GM12864 (cell line): ENCODE measurements around the gene C2orf72.

ENCODE experiments used
- DNase-seq: peaks from one replicate; pipeline ENCODE4 v3.0.0-alpha.2; 2011; ENCODE audit warnings: low read depth
- H3K4me3 ChIP-seq: 2 replicates; pipeline ENCODE4 v1.5.1; 2011; ENCODE audit warnings: mild to moderate bottlenecking, low read depth, low read length, control low read depth
- TF ChIP-seq, protein P1 (sequence below): IDR thresholded peaks from 2 replicates; pipeline ENCODE4 v1.5.1; 2011; ENCODE audit warnings: low read depth, mild to moderate bottlenecking, moderate library complexity, low read length, control low read depth, inconsistent platforms; ENCODE audit errors: missing control alignments

The C2orf72 gene

GRCh38 chr2:231041061-231041689 is 3.9 kb downstream of the C2orf72 start:
- no peak for DNase-seq
- TF ChIP-seq, protein P1, sequence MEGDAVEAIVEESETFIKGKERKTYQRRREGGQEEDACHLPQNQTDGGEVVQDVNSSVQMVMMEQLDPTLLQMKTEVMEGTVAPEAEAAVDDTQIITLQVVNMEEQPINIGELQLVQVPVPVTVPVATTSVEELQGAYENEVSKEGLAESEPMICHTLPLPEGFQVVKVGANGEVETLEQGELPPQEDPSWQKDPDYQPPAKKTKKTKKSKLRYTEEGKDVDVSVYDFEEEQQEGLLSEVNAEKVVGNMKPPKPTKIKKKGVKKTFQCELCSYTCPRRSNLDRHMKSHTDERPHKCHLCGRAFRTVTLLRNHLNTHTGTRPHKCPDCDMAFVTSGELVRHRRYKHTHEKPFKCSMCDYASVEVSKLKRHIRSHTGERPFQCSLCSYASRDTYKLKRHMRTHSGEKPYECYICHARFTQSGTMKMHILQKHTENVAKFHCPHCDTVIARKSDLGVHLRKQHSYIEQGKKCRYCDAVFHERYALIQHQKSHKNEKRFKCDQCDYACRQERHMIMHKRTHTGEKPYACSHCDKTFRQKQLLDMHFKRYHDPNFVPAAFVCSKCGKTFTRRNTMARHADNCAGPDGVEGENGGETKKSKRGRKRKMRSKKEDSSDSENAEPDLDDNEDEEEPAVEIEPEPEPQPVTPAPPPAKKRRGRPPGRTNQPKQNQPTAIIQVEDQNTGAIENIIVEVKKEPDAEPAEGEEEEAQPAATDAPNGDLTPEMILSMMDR: no peak
- H3K4me3 ChIP-seq: no peak overlapping the region

DNA sequence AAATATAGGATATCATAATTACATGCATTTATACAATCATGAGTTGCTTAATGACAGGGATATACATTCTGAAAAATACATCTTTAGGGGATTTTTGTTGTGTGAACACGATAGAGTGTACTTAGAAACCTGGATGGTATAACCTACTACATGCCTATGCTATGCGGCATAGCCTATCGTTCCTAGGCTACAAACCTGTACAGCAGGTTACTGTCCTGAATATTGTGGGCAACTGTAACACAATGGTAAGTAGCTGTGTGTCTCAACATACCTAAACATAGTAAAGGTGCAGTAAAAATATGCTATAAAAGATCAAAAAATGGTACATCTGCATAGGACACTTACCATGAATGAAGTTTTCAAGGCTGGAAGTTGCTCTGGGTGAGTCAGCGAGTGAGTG is 6.5 kb downstream of the C2orf72 start:
- TF ChIP-seq, protein P1: no peak
- no peak for DNase-seq
- H3K4me3 ChIP-seq: no peak overlapping the region

- TF ChIP-seq, protein P1: no peak
- no peak for DNase-seq
- no peak overlapping the region for H3K4me3 ChIP-seq
Measured at GRCh38 chr2:231046916-231047273, 9.6 kb downstream of the C2orf72 start.

DNA sequence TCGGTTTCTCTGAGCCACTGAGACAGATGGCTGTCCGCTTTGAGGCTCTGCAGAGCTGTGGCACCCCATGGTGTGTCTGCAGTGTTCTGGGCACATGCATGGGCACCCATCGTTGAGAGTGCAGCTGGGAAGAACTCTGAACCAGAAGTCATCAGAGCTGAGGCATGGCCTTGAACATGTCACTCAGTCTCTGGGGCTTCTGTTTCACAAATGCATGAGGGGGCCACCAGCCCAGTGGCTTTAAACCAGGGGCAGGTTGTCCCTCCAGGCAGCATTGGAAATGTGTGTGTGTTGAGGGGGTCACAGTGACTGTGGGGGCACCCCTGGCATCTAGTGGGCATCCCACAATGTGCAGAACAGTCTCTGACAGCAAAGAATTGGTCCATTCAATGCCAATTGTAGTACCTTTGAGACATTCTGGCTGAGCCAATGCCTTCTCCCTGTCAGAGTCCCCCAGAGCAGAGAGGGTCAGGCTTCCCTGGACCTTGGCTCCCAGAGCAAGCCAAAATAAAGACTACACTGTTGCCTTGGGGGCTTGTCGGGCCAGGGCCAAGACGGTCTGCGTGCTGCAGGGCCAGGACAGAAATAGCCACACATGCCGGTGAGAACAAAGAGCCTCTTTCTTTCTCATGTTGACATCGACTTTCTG is 10.1 kb downstream of the C2orf72 start:
- DNase-seq: no peak
- H3K4me3 ChIP-seq: no peak overlapping the region
- TF ChIP-seq, protein P1: no peak

DNA sequence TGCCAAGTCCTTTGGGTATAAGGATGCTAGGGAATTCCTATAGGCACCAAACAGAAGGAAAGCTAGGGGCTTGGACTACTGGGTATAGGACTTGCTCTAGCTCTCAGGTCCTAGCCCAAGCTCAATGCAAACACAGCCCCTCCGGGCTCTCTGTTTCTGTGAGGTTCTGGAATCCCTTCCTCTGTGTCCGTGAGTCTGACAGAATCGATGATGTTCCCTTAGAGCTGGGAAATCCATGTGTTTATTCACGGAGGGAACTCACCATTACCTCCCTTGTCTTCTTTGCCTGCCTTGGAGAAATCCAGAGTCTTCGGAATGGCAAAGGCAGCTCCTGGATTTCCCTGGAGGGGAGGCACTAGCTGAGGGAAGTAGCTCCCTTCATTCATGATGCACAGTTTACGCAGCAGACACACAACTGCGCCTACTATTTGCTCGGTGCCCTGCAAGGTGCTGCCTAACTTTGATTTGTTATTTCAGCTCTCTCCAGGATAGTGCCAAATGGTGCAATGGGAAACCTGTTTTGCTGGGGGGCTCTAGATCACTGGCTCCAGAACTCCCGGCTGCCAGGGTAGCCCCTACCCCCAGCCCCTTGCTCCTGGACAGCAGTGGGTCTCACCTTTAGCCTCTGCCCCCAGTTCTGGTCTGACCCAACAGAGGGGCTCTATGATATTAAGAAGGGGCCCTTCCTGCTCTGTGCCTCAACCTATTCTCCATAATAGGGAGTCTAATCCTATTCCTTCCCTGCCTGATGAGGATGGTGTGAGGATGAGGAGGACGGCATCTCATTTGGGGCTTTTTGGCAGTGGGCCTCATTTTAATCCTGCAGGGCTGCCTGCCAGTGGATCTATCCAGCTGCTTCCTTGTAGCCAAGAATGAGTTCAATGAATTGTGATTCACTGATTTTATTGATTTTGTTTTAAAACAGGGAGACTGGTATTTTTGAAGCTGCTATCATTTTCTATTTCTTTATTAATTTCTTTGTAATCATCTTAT is 10.9 kb downstream of the C2orf72 start:
- DNase-seq: no peak
- TF ChIP-seq, protein P1: no peak
- H3K4me3 ChIP-seq: no peak overlapping the region

- no peak for DNase-seq
- H3K4me3 ChIP-seq: no peak overlapping the region
- TF ChIP-seq, protein P1: no peak
Measured at GRCh38 chr2:231049286-231050017, 12.1 kb downstream of the C2orf72 start.
